ENCODE measurements around the gene PTPN11.

DNA sequence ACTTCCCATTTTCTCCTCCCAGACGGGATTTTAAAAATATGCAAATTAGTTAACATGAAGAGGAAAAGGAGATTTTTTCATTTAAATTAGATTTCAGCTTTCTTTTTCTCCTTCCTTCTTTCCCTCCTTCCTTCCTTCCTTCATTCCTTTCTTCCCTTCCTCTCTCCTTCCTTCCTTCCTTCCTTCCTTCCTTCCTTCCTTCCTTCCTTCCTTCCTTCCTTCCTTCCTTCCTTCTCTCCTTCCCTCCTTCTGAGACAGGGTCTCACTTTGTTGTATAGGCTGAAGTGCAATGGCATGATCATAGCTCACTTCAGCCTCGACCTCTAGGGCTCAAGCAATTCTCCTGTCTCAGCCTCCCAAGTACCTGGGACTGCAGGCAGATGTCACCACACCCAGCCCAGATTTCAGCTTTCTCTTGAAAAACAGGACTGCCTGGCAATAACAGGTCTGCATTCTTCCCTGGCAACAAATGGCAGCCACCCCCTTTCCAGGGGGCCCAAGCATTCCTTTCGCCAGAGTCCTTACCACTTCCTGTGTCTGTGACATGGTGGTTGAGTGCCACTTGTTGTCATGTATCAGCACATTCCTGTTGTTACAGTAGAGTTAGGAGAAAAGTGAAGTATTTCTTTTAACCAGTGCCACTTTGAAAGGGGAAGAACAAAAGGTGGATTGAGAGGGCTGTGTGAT, 119.1 kb downstream of the PTPN11 start:
- TF ChIP-seq CTCF (IDR thresholded peaks at IDR 0.05; ENCODE audit: extremely low read depth in 1 of 2, insufficient read depth in 1 of 2, low read depth in 1 of 2, low read length in 2 of 2), result no peak
- TF ChIP-seq EZH2 (IDR thresholded peaks at IDR 0.05; ENCODE audit: borderline replicate concordance, low read depth, low read length, severe bottlenecking), result no peak
- TF ChIP-seq POLR2AphosphoS5 (IDR thresholded peaks at IDR 0.05; ENCODE audit: insufficient read depth, low read depth, low read length), result no peak
